ENCODE results near the gene AGPAT4.

The AGPAT4 gene

GRCh38 chr6:161166176-161166575 is 107.7 kb downstream of the AGPAT4 start:
- DNase-seq (ENCODE audit: low spot score) = no peak

GRCh38 chr6:161164182-161164625 is 109.7 kb downstream of the AGPAT4 start:
- no peak for DNase-seq (ENCODE audit: low spot score)

- no peak for DNase-seq (ENCODE audit: low spot score)
Observed at GRCh38 chr6:161163466-161164181, 110.2 kb downstream of the AGPAT4 start.

- no peak for DNase-seq (ENCODE audit: low spot score)
Observed at GRCh38 chr6:161162722-161163121, 111.1 kb downstream of the AGPAT4 start.

GRCh38 chr6:161161889-161162624 is 111.8 kb downstream of the AGPAT4 start:
- no peak for DNase-seq (ENCODE audit: low spot score)

- DNase-seq (ENCODE audit: low spot score) = no peak
Observed at GRCh38 chr6:161161121-161161520, 112.7 kb downstream of the AGPAT4 start.

GRCh38 chr6:161154796-161155335 is 119.0 kb downstream of the AGPAT4 start:
- no peak for DNase-seq (ENCODE audit: low spot score)

- no peak for DNase-seq (ENCODE audit: low spot score)
Observed at GRCh38 chr6:161153725-161154124, 120.1 kb downstream of the AGPAT4 start.

- no peak for DNase-seq (ENCODE audit: low spot score)
Observed at GRCh38 chr6:161152907-161153662, 120.8 kb downstream of the AGPAT4 start.

- no peak for DNase-seq (ENCODE audit: low spot score)
Observed at GRCh38 chr6:161152527-161152862, 121.4 kb downstream of the AGPAT4 start.

- no peak for DNase-seq (ENCODE audit: low spot score)
Observed at GRCh38 chr6:161151660-161152526, 122.0 kb downstream of the AGPAT4 start.

GRCh38 chr6:161151059-161151645 is 122.7 kb downstream of the AGPAT4 start:
- no peak for DNase-seq (ENCODE audit: low spot score)

GRCh38 chr6:161150566-161150965 is 123.3 kb downstream of the AGPAT4 start:
- no peak for DNase-seq (ENCODE audit: low spot score)

- DNase-seq (ENCODE audit: low spot score) = no peak
Observed at GRCh38 chr6:161150136-161150535, 123.7 kb downstream of the AGPAT4 start.

- DNase-seq (ENCODE audit: low spot score) = no peak
Observed at GRCh38 chr6:161143663-161144430, 130.0 kb downstream of the AGPAT4 start.

GRCh38 chr6:161142957-161143296 is 130.9 kb downstream of the AGPAT4 start:
- no peak for DNase-seq (ENCODE audit: low spot score)

GRCh38 chr6:161141173-161141572 is 132.7 kb downstream of the AGPAT4 start:
- DNase-seq (ENCODE audit: low spot score) = no peak

- no peak for DNase-seq (ENCODE audit: low spot score)
Observed at GRCh38 chr6:161140554-161140875, 133.3 kb downstream of the AGPAT4 start.

GRCh38 chr6:161139766-161140553 is 133.9 kb downstream of the AGPAT4 start:
- no peak for DNase-seq (ENCODE audit: low spot score)

GRCh38 chr6:161139304-161139765 is 134.5 kb downstream of the AGPAT4 start:
- no peak for DNase-seq (ENCODE audit: low spot score)

Data from left forelimb (tissue), 1 donor.